ENCODE data around the gene NAP1L4. TPM values are rescaled to one million over a fixed set of nuclear protein-coding genes. Genes with fewer than 3 reads are reported as not detected.

NAP1L4 gene
- total and polyA plus RNA-seq, 2 of the 8 experiments (the other 6 are each of a cell fraction or from before 2014, with no cell fraction given) = 75.8 to 194 TPM

GRCh38 chr11:3037040-3037944, 45.2 kb upstream of the NAP1L4 start:
- Histone ChIP-seq H3K4me3 (ENCODE audit: extremely low read depth in 1 of 4, insufficient read depth in 2 of 4, low read depth in 3 of 4, low read length in 4 of 4) (no peak overlapping the region), H3K18ac (ENCODE audit: extremely low read depth, low read length) (no peak overlapping the region), H3K4me1 (replicated peaks in 1 of 4; ENCODE audit: control insufficient read depth in 3 of 4, insufficient read depth in 4 of 4, low read length in 3 of 4) (no peaks in the 10 kb centered on the region), H2BK5ac (ENCODE audit: low read depth, low read length) (peak overlapping the region; percentile 32; the same call in 1 of the 2 replicates), H3K14ac (ENCODE audit: insufficient read length) (no peak overlapping the region), H3K4me2 (ENCODE audit: insufficient read depth in 1 of 2, low read depth in 2 of 2, low read length in 2 of 2) (no peak overlapping the region), H3K9me3 (ENCODE audit: insufficient read depth in 2 of 2, low read depth in 1 of 2, low read length in 1 of 2) (no peaks in the 10 kb centered on the region), H4K20me1 (replicated peaks in 1 of 2; ENCODE audit: control insufficient read depth in 1 of 2, insufficient read depth in 2 of 2, low read length in 2 of 2) (peaks cover 8 to 27% of the 10 kb centered on the region in 2 experiments), H3K9ac (replicated peaks in 1 of 4; ENCODE audit: extremely low read depth in 1 of 4, low read depth in 3 of 4, low read length in 3 of 4) (no peak overlapping the region), H3K27me3 (replicated peaks in 1 of 4; ENCODE audit: control insufficient read depth in 3 of 4, extremely low read depth in 1 of 4, insufficient read depth in 3 of 4, low read length in 3 of 4) (no peaks in the 10 kb centered on the region), H4K8ac (ENCODE audit: extremely low read depth, insufficient read depth, low read length) (peak overlapping the region; percentile 63; the same call in 1 of the 2 replicates), H2AFZ (ENCODE audit: low read length) (no peak overlapping the region), H3K36me3 (ENCODE audit: control insufficient read depth in 2 of 4, insufficient read depth in 4 of 4, low read length in 3 of 4) (peaks cover 20 to 83% (median 45%) of the 10 kb centered on the region in 4 experiments), H4K91ac (replicated peaks; ENCODE audit: insufficient read length, low read length) (peak overlapping the region; percentile 6), H3K4ac (replicated peaks; ENCODE audit: insufficient read length, low read depth, low read length) (no peak overlapping the region), H2AK5ac (ENCODE audit: low read depth, low read length) (no peak overlapping the region), H3K79me2 (ENCODE audit: control insufficient read depth in 1 of 2, insufficient read depth in 2 of 2, low read length in 2 of 2) (peaks cover 0 to 14% of the 10 kb centered on the region in 2 experiments; a peak in 1 of 4 replicates), H3K23ac (ENCODE audit: insufficient read length) (no peak overlapping the region), H3K27ac (ENCODE audit: low read depth, low read length) (no peak overlapping the region), H2BK20ac (ENCODE audit: low read length) (no peak overlapping the region), H3K79me1 (ENCODE audit: low read depth, low read length) (peaks cover 6% of the 10 kb centered on the region; the same call in 1 of the 2 replicates), H2BK120ac (replicated peaks; ENCODE audit: low read depth, low read length) (no peak overlapping the region), H3K56ac (replicated peaks; ENCODE audit: insufficient read length, low read depth, low read length) (no peak overlapping the region), H3K23me2 (ENCODE audit: low read depth, low read length) (no peaks in the 10 kb centered on the region), H4K5ac (ENCODE audit: insufficient read length, low read depth, low read length) (no peak overlapping the region), H2BK12ac (ENCODE audit: low read depth, low read length) (no peak overlapping the region), H2BK15ac (ENCODE audit: low read length) (no peak overlapping the region)
- WGBS, 2 experiments (ENCODE audit: extremely low coverage in 1 of 2, insufficient coverage in 1 of 2, insufficient read length in 1 of 2, insufficient replicate concordance in 2 of 2, low coverage in 1 of 2, low lambda C conversion rate in 2 of 2, missing lambda C conversion rate in 1 of 2) = 74% methylated on average over 23 of the region's 24 CpGs; no CpG with 5 or more reads in 1 of the 2 experiments
- CTCF ChIA-PET (ENCODE audit: partially characterized antibody) = interaction anchor here (0.6 to 20.3 kb wide), 55 partner anchors 8 to 346 kb away, joined by 3 to 434 read pairs (median 4); partner anchors contain the start of gene CARS1
- POLR2A ChIA-PET (ENCODE audit: partially characterized antibody) = interaction anchor here (1.0 to 1.9 kb wide), 9 partner anchors 9 to 79 kb away, joined by 3 to 13 read pairs (median 5); partner anchors contain the start of gene CARS1
- FAIRE-seq = no peak
- DNase-seq (ENCODE audit: low read depth in 1 of 2, low spot score in 2 of 2) = peak; percentile 43 to 90
- TF ChIP-seq RAD21 (IDR thresholded peaks at IDR 0.05 in 1 of 2, conservative IDR thresholded peaks at IDR 0.05 in 1 of 2; ENCODE audit: low read depth in 2 of 2, low read length in 2 of 2) = peak; percentile 87 to 89
- TF ChIP-seq, protein P1, sequence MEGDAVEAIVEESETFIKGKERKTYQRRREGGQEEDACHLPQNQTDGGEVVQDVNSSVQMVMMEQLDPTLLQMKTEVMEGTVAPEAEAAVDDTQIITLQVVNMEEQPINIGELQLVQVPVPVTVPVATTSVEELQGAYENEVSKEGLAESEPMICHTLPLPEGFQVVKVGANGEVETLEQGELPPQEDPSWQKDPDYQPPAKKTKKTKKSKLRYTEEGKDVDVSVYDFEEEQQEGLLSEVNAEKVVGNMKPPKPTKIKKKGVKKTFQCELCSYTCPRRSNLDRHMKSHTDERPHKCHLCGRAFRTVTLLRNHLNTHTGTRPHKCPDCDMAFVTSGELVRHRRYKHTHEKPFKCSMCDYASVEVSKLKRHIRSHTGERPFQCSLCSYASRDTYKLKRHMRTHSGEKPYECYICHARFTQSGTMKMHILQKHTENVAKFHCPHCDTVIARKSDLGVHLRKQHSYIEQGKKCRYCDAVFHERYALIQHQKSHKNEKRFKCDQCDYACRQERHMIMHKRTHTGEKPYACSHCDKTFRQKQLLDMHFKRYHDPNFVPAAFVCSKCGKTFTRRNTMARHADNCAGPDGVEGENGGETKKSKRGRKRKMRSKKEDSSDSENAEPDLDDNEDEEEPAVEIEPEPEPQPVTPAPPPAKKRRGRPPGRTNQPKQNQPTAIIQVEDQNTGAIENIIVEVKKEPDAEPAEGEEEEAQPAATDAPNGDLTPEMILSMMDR (IDR thresholded peaks at IDR 0.05; ENCODE audit: control extremely low read depth in 1 of 3, insufficient read depth in 1 of 3, low read depth in 1 of 3, low read length in 3 of 3) = peak; percentile 64 to 92 (median 85)
- no peak for TF ChIP-seq NRF1 (IDR thresholded peaks at IDR 0.05; ENCODE audit: low read depth, low read length)

Data from H1 (cell line).